ENCODE measurements around the gene FBXO10.

DNA sequence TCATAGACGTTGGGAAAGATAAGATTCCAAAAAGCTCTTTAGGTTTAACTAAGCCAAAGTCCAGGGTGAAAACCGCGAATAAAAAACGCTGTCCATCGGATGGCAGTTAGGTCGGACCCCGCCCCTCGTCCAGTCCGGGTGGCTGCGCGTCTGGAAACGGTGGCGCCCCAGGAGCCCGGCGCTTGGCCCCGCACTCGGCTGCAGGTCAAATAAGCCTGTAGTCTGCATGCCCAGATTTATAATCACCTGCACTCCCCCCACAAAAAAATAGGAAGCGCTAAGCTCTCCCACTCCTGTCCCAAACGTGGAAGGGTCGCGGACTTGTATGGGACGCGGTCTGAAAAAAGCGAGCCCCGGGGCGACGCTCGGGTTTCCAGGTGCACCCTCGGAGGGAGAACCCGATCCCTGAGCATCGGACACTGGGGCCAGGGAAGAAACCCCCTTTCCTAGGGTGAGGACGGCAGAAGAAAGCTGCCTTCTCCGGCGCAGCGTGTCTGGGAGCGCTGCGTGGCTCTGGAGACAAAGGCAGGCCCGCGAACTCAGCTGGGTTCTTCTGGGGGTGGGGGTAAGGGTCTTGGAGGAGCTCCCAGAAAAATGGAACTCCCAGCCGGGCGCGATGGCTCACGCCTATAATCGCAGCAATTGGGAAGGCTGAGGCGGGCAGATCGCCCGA, 110.0 kb downstream of the FBXO10 start:
- TF ChIP-seq, protein P1, sequence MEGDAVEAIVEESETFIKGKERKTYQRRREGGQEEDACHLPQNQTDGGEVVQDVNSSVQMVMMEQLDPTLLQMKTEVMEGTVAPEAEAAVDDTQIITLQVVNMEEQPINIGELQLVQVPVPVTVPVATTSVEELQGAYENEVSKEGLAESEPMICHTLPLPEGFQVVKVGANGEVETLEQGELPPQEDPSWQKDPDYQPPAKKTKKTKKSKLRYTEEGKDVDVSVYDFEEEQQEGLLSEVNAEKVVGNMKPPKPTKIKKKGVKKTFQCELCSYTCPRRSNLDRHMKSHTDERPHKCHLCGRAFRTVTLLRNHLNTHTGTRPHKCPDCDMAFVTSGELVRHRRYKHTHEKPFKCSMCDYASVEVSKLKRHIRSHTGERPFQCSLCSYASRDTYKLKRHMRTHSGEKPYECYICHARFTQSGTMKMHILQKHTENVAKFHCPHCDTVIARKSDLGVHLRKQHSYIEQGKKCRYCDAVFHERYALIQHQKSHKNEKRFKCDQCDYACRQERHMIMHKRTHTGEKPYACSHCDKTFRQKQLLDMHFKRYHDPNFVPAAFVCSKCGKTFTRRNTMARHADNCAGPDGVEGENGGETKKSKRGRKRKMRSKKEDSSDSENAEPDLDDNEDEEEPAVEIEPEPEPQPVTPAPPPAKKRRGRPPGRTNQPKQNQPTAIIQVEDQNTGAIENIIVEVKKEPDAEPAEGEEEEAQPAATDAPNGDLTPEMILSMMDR (IDR thresholded peaks at IDR 0.05), result no peak
- TF ChIP-seq POLR2A (IDR thresholded peaks at IDR 0.05), result no peak

Data from testis (tissue), 2 donors.